Measurements from ENCODE around the gene UBL4B. TPM values are rescaled to one million over a fixed set of nuclear protein-coding genes. Genes with fewer than 3 reads are reported as not detected.
A peak's percentile ranks its signal among the peaks of the same experiment; 100 is the strongest.

The UBL4B gene
- total and polyA plus RNA-seq, 2 donors (not counting 3 experiments of a cell fraction or from before 2014, with no cell fraction given): not detected

- TF ChIP-seq POLR2AphosphoS5 (IDR thresholded peaks at IDR 0.05; ENCODE audit: insufficient read depth, low read depth, low read length) (no peak), EZH2 (IDR thresholded peaks at IDR 0.05; ENCODE audit: borderline replicate concordance, low read depth, low read length, severe bottlenecking) (peak; percentile 7)
- FAIRE-seq (no peak), DNase-seq (ENCODE audit: low read depth, low spot score) (no peak)
- Histone ChIP-seq H3K36me3 (ENCODE audit: control insufficient read depth in 2 of 2, extremely low read depth in 1 of 2, insufficient read depth in 2 of 2, low read length in 2 of 2) (no peaks in the 10 kb centered on the region), H3K9ac (replicated peaks; ENCODE audit: extremely low read depth, insufficient read depth, low read length) (no peak overlapping the region), H3K4me1 (ENCODE audit: control insufficient read depth, extremely low read depth, insufficient read depth, low read length) (peaks cover 3% of the 10 kb centered on the region), H2AFZ (ENCODE audit: low read depth, low read length) (no peak overlapping the region), H3K4me2 (ENCODE audit: insufficient read depth, low read length) (no peak overlapping the region), H3K9me3 (replicated peaks; ENCODE audit: control insufficient read depth, insufficient read depth, low read length) (no peaks in the 10 kb centered on the region), H3K4me3 (replicated peaks in 1 of 3; ENCODE audit: insufficient read depth in 1 of 3, low read depth in 1 of 3, low read length in 3 of 3) (no peak overlapping the region), H4K20me1 (replicated peaks; ENCODE audit: control insufficient read depth, extremely low read depth, insufficient read depth, low read length) (no peaks in the 10 kb centered on the region), H3K27ac (ENCODE audit: insufficient read depth, low read depth, low read length) (no peak overlapping the region), H3K9me1 (replicated peaks; ENCODE audit: control insufficient read depth, extremely low read depth, insufficient read depth, low read length) (no peaks in the 10 kb centered on the region), H3K27me3 (ENCODE audit: control insufficient read depth in 2 of 2, insufficient read depth in 2 of 2, low read length in 2 of 2) (peaks cover 9 to 13% of the 10 kb centered on the region in 2 experiments), H3K79me2 (ENCODE audit: control insufficient read depth, insufficient read depth, low read length) (no peaks in the 10 kb centered on the region)
- dilution Hi-C loops (cut with MboI; ENCODE audit: extremely low pct_ligation_motif_present, low sequenced_read_pairs): no loop called here
- BruUV-seq (replicated peaks): no TSS peak
- ChIA-PET POLR2A (no interaction called here), CTCF (interaction anchor here (0.7 to 7.1 kb wide), 8 partner anchors 10 to 83 kb away, joined by 3 to 54 read pairs (median 3); no protein-coding TSS in a partner anchor)
- intact Hi-C loops (cut with micrococcal nuclease): no loop called here
Measured at GRCh38 chr1:110112656-110113055, 413 bp downstream of the UBL4B start.

- no peaks in the 10 kb centered on the region for H3K9me1 ChIP-seq (replicated peaks; ENCODE audit: control insufficient read depth, extremely low read depth, insufficient read depth, low read length)
- H3K79me2 ChIP-seq (ENCODE audit: control insufficient read depth, insufficient read depth, low read length): no peaks in the 10 kb centered on the region
- H3K27me3 ChIP-seq (ENCODE audit: control insufficient read depth in 2 of 2, insufficient read depth in 2 of 2, low read length in 2 of 2): peaks cover 9 to 13% of the 10 kb centered on the region in 2 experiments
- intact Hi-C loops (cut with micrococcal nuclease) (no loop called here), dilution Hi-C loops (cut with MboI; ENCODE audit: extremely low pct_ligation_motif_present, low sequenced_read_pairs) (no loop called here)
- POLR2A ChIA-PET: no interaction called here
- no peak overlapping the region for H2AFZ ChIP-seq (ENCODE audit: low read depth, low read length)
- no TSS peak for BruUV-seq (replicated peaks)
- no peak for DNase-seq (ENCODE audit: low read depth, low spot score)
- H4K20me1 ChIP-seq (replicated peaks; ENCODE audit: control insufficient read depth, extremely low read depth, insufficient read depth, low read length): no peaks in the 10 kb centered on the region
- H3K4me3 ChIP-seq (replicated peaks in 1 of 3; ENCODE audit: insufficient read depth in 1 of 3, low read depth in 1 of 3, low read length in 3 of 3): no peak overlapping the region
- no peak overlapping the region for H3K9ac ChIP-seq (replicated peaks; ENCODE audit: extremely low read depth, insufficient read depth, low read length)
- H3K9me3 ChIP-seq (replicated peaks; ENCODE audit: control insufficient read depth, insufficient read depth, low read length): no peaks in the 10 kb centered on the region
- TF ChIP-seq EZH2 (IDR thresholded peaks at IDR 0.05; ENCODE audit: borderline replicate concordance, low read depth, low read length, severe bottlenecking) (peak; percentile 10), MYC (IDR thresholded peaks at IDR 0.05; ENCODE audit: low read depth, low read length) (no peak)
- FAIRE-seq: no peak
- no peak overlapping the region for H3K4me2 ChIP-seq (ENCODE audit: insufficient read depth, low read length)
- H3K36me3 ChIP-seq (ENCODE audit: control insufficient read depth in 2 of 2, extremely low read depth in 1 of 2, insufficient read depth in 2 of 2, low read length in 2 of 2): no peaks in the 10 kb centered on the region
- CTCF ChIA-PET: interaction anchor here (1.1 to 7.1 kb wide), 5 partner anchors 11 to 60 kb away, joined by 3 to 54 read pairs (median 4); no protein-coding TSS in a partner anchor
- peaks cover 3% of the 10 kb centered on the region for H3K4me1 ChIP-seq (ENCODE audit: control insufficient read depth, extremely low read depth, insufficient read depth, low read length)
- H3K27ac ChIP-seq (ENCODE audit: insufficient read depth, low read depth, low read length): no peak overlapping the region
Measured at GRCh38 chr1:110113551-110113950, 1.3 kb downstream of the UBL4B start.

All from endothelial cell of umbilical vein (primary cell).